Astrocyte (in vitro differentiated cells and primary cell): ENCODE data around the gene KRT75. TPM values are rescaled to one million over a fixed set of nuclear protein-coding genes. Genes with fewer than 3 reads are reported as not detected.

Experiments
- DNase-seq: peaks from one replicate; pipeline ENCODE4 v3.0.0-alpha.2; 2010; ENCODE audit warnings: low read depth
- FAIRE-seq: peaks from 2 replicates; lab custom pipeline; 2011; peaks lifted over from hg19 to GRCh38; lab: Jason Lieb, UNC
- H2AFZ ChIP-seq: 2 replicates; pipeline ENCODE4 v1.6.0; 2012; ENCODE audit warnings: low read depth, low read length, inconsistent platforms
- H3K27ac ChIP-seq: 2 replicates; pipeline ENCODE4 v1.5.1; 2011; ENCODE audit warnings: low read depth, low read length, inconsistent platforms
- H3K27me3 ChIP-seq: 2 replicates; pipeline ENCODE4 v1.6.0; 2011; ENCODE audit warnings: low read length, inconsistent platforms; ENCODE audit not compliant: insufficient read depth
- H3K36me3 ChIP-seq: 2 replicates; pipeline ENCODE4 v1.5.1; 2011; ENCODE audit warnings: low read length, inconsistent platforms; ENCODE audit not compliant: insufficient read depth
- H3K4me1 ChIP-seq: 2 replicates; pipeline ENCODE4 v1.5.1; 2011; ENCODE audit warnings: low read length, inconsistent platforms; ENCODE audit not compliant: insufficient read depth
- H3K4me2 ChIP-seq: 2 replicates; pipeline ENCODE4 v1.6.0; 2012; ENCODE audit warnings: low read length, inconsistent platforms
- H3K4me3 ChIP-seq: 2 replicates; pipeline ENCODE4 v1.5.1; 2011; ENCODE audit warnings: low read depth, mild to moderate bottlenecking, low read length, inconsistent platforms; ENCODE audit not compliant: insufficient read depth
- H3K79me2 ChIP-seq: 2 replicates; pipeline ENCODE4 v1.6.0; 2012; ENCODE audit warnings: mild to moderate bottlenecking, low read length, inconsistent platforms; ENCODE audit not compliant: insufficient read depth
- H3K9ac ChIP-seq: 2 replicates; pipeline ENCODE4 v1.6.0; 2012; ENCODE audit warnings: mild to moderate bottlenecking, low read length, inconsistent platforms
- H3K9me3 ChIP-seq: 2 replicates; pipeline ENCODE4 v1.5.1; 2012; ENCODE audit warnings: low read depth, mild to moderate bottlenecking, low read length, inconsistent platforms; ENCODE audit not compliant: insufficient read depth
- H4K20me1 ChIP-seq: 2 replicates; pipeline ENCODE4 v1.6.0; 2012; ENCODE audit warnings: low read length, inconsistent platforms; ENCODE audit not compliant: insufficient read depth
- H3K27ac Mint-ChIP-seq: one replicate; pipeline ENCODE4 v1.8.0; 2021; ENCODE audit warnings: mild to moderate bottlenecking, mixed read lengths; ENCODE audit not compliant: unreplicated experiment
- H3K27me3 Mint-ChIP-seq: one replicate; pipeline ENCODE4 v1.8.0; 2021; ENCODE audit warnings: low read depth, mixed read lengths; ENCODE audit not compliant: unreplicated experiment
- H3K36me3 Mint-ChIP-seq: one replicate; pipeline ENCODE4 v1.8.0; 2021; ENCODE audit warnings: low read depth, mixed read lengths; ENCODE audit not compliant: unreplicated experiment
- H3K4me1 Mint-ChIP-seq: one replicate; pipeline ENCODE4 v1.8.0; 2021; ENCODE audit warnings: low read depth, mixed read lengths; ENCODE audit not compliant: unreplicated experiment
- H3K4me3 Mint-ChIP-seq: one replicate; pipeline ENCODE4 v1.8.0; 2021; ENCODE audit warnings: mild to moderate bottlenecking, moderate library complexity, mixed read lengths; ENCODE audit not compliant: unreplicated experiment
- H3K9me3 Mint-ChIP-seq: one replicate; pipeline ENCODE4 v1.8.0; 2021; ENCODE audit warnings: mild to moderate bottlenecking, mixed read lengths; ENCODE audit not compliant: unreplicated experiment
- EZH2 ChIP-seq: IDR thresholded peaks from 2 replicates; pipeline ENCODE4 v1.6.1; 2012; ENCODE audit warnings: mild to moderate bottlenecking, low read length, inconsistent platforms; ENCODE audit not compliant: insufficient read depth
- total RNA-seq: library from RNA; stranded (reverse); gene quantifications from 2 replicates; pipeline ENCODE4 v1.2.1, GENCODE V29; 2021
- TF ChIP-seq, protein P1 (sequence below): IDR thresholded peaks from 2 replicates; pipeline ENCODE4 v1.5.1; 2011; ENCODE audit warnings: low read depth, mild to moderate bottlenecking, inconsistent platforms, low read length, moderate library complexity; ENCODE audit not compliant: insufficient read depth

The KRT75 gene
- total RNA-seq, 1 donor from 2014 or later: not detected

DNA sequence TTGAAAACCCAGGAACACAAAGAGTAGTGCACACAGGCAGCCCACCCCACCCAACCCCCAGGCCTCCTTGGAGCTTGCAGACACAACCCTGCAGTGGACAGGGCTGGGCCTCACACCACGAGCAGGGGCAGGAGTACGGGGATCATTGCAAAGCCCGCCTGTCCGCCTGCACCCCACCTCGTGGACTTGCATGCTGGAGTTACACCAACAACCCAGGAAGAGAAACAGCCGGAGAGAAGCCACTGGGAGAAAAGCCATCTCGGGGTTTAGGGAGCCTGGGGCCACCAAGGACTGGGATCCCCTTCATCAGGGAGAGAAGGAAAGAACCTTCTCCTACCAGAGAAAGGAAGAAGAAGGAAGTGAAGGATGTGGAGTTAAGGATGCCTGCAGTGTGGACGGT, 56.9 kb downstream of the KRT75 start:
- no peak overlapping the region for H3K4me3 Mint-ChIP-seq
- DNase-seq (no peak), FAIRE-seq (no peak)
- H3K4me2 ChIP-seq: no peak overlapping the region
- H3K36me3 ChIP-seq: no peaks in the 10 kb centered on the region
- no peak overlapping the region for H3K4me3 ChIP-seq
- TF ChIP-seq, protein P1, sequence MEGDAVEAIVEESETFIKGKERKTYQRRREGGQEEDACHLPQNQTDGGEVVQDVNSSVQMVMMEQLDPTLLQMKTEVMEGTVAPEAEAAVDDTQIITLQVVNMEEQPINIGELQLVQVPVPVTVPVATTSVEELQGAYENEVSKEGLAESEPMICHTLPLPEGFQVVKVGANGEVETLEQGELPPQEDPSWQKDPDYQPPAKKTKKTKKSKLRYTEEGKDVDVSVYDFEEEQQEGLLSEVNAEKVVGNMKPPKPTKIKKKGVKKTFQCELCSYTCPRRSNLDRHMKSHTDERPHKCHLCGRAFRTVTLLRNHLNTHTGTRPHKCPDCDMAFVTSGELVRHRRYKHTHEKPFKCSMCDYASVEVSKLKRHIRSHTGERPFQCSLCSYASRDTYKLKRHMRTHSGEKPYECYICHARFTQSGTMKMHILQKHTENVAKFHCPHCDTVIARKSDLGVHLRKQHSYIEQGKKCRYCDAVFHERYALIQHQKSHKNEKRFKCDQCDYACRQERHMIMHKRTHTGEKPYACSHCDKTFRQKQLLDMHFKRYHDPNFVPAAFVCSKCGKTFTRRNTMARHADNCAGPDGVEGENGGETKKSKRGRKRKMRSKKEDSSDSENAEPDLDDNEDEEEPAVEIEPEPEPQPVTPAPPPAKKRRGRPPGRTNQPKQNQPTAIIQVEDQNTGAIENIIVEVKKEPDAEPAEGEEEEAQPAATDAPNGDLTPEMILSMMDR: no peak
- TF ChIP-seq EZH2: no peak
- H3K9ac ChIP-seq: no peak overlapping the region
- no peaks in the 10 kb centered on the region for H4K20me1 ChIP-seq
- H3K9me3 ChIP-seq: no peaks in the 10 kb centered on the region
- no peaks in the 10 kb centered on the region for H3K79me2 ChIP-seq
- H3K27ac ChIP-seq: no peak overlapping the region
- H3K4me1 ChIP-seq: no peaks in the 10 kb centered on the region
- no peaks in the 10 kb centered on the region for H3K36me3 Mint-ChIP-seq
- peaks cover 8% of the 10 kb centered on the region for H3K9me3 Mint-ChIP-seq
- no peaks in the 10 kb centered on the region for H3K27me3 ChIP-seq
- peaks cover 1% of the 10 kb centered on the region for H3K4me1 Mint-ChIP-seq
- H3K27ac Mint-ChIP-seq: no peak overlapping the region
- no peak overlapping the region for H2AFZ ChIP-seq
- H3K27me3 Mint-ChIP-seq: peaks cover 39% of the 10 kb centered on the region

Other genes with a start within 250 kb of the KRT75 start
- 2.8 and 3.6 TPM in 2 replicates for gene KRT80, start 242.4 kb downstream of the KRT75 start, total RNA-seq
- gene KRT7, start 201.1 kb downstream of the KRT75 start, total RNA-seq: 97.6 and 149 TPM in 2 replicates
- 0.24 and 0.43 TPM in 2 replicates for gene KRT86, start 159.7 kb downstream of the KRT75 start, total RNA-seq
- gene KRT81, start 142.8 kb downstream of the KRT75 start, total RNA-seq: 1.2 TPM in 2 replicates
- gene KRT83, start 113.0 kb downstream of the KRT75 start, total RNA-seq: not detected in 2 replicates
- gene KRT85, start 66.9 kb downstream of the KRT75 start, total RNA-seq: not detected in 2 replicates
- gene KRT84, start 48.7 kb downstream of the KRT75 start, total RNA-seq: not detected in 2 replicates
- not detected in 2 replicates for gene KRT82, start 28.0 kb downstream of the KRT75 start, total RNA-seq
- gene KRT6B, start 17.8 kb upstream of the KRT75 start, total RNA-seq: not detected in 2 replicates
- not detected in 2 replicates for gene KRT6C, start 39.4 kb upstream of the KRT75 start, total RNA-seq
- 0.95 and 1.4 TPM in 2 replicates for gene KRT6A, start 58.9 kb upstream of the KRT75 start, total RNA-seq
- 0.25 TPM in 1 of 2 replicates, not detected in the other for gene KRT5, start 86.0 kb upstream of the KRT75 start, total RNA-seq
- gene KRT71, start 118.8 kb upstream of the KRT75 start, total RNA-seq: not detected in 2 replicates
- not detected in 2 replicates for gene KRT74, start 139.5 kb upstream of the KRT75 start, total RNA-seq
- gene KRT72, start 167.1 kb upstream of the KRT75 start, total RNA-seq: not detected in 2 replicates
- not detected in 2 replicates for gene KRT73, start 184.2 kb upstream of the KRT75 start, total RNA-seq
- gene KRT2, start 217.8 kb upstream of the KRT75 start, total RNA-seq: not detected in 2 replicates
- gene KRT1, start 246.0 kb upstream of the KRT75 start, total RNA-seq: not detected in 2 replicates